GM19043 (cell line): ENCODE measurements around the gene NUDCD3.
"Not testable (repeated sequence)": the region's sequence is repeated elsewhere in the genome, so short reads cannot be mapped to it uniquely, and the experiment has no call there.

Experiments used
- ATAC-seq: cut with Tn5 transposase; IDR thresholded peaks from one replicate; pipeline ENCODE4 v1.9.1; 2021; ENCODE audit warnings: low read depth; ENCODE audit not compliant: unreplicated experiment

NUDCD3 gene

DNA sequence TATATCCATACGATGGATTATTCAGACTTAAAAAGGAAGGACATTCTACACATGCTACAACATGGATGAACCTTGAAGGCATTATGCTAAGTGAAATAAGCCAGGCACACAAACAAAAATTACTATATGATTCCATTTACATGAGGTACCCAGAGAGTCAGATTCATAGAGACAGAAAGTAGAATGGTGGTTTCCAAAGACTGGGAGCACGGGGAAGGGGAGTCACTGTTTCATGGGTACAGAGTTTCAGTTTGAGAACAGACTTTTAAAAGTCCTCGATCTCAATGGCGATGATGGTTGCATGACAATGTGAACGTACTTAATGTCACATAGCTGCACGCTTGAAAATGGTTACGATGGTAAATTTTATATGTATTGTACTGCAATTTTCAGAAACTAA is 39.3 kb downstream of the NUDCD3 start:
- no peak for ATAC-seq

- ATAC-seq: no peak
Observed at GRCh38 chr7:44449584-44449928, 40.9 kb downstream of the NUDCD3 start.

- no peak for ATAC-seq
Observed at GRCh38 chr7:44448922-44449583, 41.4 kb downstream of the NUDCD3 start.

DNA sequence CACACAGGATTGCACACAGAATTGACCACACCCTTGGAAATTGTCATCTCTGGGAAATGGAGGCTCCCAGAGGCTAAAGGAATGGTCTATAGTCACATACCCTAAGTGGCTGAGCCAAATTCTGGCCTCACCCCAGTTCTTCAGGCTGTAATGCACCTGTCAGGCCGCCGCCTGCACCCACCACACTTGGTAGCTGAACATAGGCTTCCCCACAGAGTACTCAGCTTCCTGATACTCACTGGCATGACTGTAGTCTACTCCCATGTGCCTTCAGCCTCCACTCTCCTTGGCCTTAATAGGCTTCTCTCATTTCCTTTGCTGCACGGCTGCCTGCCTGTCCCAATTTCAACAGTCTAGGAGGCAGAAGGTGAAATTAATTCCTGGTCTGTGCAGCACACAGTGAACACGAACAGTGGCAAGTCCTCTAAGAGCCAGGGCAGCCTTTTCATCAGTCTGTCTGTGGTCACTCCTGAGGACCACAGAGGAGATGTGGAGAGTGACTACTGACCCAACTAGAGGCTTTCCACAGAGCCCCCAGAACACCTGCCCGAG is 42.5 kb downstream of the NUDCD3 start:
- no peak for ATAC-seq

- ATAC-seq: no peak
Observed at GRCh38 chr7:44445986-44446671, 44.3 kb downstream of the NUDCD3 start.

DNA sequence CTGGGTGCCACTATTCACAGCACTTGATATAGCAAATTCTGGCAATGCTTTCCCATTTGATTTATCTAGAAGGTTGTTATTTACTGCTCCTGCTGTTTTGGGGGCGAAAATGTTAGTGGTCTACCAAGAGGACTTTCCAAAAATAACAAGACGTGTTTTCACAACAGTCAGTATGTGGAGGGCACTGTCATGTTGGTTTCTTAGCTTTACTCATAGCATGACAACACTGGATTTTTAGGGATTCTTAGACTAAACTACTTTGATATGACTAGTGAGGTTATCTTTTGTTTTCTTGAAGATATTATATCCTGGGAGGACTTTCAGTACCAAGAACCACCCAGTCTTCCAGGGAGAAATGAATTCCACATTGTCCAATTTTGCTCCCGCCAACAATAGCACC is 49.4 kb downstream of the NUDCD3 start:
- no peak for ATAC-seq

DNA sequence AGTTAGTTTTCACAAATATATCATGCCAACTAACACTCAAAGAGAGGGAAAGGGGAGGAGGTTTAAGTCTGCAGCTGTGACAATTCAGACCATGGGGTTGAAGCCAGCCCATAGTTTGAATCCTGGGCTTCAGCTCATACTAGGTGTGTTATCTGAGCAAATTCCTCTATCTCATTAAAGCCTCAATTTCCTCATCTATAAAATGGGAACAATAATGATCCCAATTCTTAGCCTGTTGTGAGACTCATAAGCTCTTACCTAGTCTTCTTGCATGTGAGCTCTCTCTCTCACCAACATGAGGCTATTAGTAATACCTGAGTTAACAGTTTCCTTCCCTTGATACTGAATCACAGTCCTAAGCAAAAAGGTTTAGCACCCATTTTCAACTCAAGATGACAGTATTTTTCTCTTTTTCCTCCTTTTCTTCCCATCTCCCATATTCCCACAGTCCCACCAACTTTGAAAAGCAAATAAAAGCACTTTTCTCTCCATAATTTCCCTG is 49.8 kb downstream of the NUDCD3 start:
- ATAC-seq: no peak

DNA sequence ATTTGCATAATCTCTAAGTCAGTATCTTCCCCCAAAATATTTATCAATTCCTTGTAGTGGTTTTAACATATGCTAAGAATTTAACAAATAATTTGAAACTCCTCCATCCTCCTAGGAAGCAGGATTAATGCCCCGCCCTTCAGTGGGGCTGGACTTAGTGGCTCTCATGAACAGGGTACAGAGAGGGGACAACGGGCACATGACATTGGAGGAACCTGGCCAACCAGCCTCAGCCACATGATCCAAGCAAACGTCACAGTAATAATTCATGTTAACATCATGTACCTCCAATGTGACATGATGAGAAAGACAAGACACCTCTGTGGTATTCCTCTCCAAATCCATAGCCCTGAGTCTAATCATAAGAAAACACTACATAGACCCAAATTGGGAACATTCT is 50.5 kb downstream of the NUDCD3 start:
- no peak for ATAC-seq

DNA sequence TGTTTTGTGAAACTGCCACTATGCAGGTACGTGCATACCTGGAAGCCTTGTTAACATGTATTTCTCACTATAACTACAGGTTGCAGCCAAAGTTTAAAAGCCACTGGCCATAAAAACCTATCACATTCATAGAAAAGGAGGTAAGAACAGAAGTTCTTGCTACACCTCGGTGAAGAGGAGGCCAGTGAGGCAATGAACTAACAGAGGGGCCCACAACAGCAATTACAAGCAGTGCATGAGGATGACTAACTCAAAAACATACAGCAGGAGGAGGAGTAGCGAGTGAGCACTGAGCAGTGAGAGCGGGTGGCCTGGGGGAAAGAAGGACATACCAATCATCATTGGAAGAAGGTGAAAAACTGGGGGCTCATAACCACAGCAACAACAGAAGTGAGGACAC is 51.6 kb downstream of the NUDCD3 start:
- no peak for ATAC-seq

- no peak for ATAC-seq
Observed at GRCh38 chr7:44434201-44434600, 56.3 kb downstream of the NUDCD3 start.

GRCh38 chr7:44433255-44434022 is 57.0 kb downstream of the NUDCD3 start:
- no peak for ATAC-seq

DNA sequence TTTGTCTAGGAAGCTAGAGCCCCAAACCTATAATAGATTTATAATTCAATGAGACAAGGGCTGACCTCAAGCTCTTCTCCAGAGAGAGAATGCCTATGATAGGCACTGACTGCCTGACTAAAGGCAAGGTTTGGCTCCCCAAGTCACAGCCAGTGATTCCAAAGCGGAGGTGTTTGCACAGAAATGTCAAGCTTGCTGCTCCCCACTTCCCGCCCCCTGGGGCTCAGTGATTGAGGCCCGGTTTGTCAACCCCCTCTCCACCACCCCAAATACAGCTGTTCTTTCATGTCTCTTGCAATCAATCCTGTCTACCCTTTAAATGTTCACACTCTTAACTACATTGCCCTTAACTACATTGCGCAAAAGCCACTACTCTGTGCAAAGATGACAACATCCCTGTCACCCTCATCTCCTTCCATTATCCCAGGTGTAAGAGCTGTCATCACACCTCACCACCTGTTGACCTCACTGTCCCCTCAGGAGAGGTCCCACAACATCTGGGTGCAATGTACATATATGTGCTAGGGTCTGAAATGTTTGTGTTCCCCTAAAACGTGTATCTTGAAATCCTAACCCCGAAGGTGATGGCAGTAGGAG is 58.0 kb downstream of the NUDCD3 start:
- no peak for ATAC-seq

DNA sequence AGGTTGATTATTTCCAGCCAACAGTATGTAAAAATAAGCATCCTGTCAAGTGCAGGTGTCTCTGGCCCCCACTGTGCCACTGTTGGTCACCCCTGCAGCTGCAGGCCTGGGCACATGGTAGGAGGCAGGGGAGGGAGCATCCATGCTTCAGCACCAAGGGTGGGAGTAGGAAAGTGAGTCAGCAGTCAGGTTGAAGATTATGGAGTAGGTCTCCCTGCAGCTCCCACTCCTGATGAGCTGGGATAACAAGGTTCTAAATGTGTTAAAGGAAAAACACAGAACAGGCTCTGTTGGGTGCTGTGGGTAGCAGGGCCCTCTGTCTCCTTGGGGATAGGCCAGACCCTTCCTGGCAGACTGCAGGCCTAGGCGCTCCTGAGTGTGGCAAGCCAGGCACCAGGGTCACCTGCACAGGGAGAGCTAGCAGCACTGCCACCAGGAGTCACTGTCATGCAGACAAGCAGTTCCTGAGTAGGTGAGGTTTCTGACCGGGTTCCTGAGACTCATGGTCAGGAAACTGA is 59.3 kb downstream of the NUDCD3 start:
- ATAC-seq: no peak

DNA sequence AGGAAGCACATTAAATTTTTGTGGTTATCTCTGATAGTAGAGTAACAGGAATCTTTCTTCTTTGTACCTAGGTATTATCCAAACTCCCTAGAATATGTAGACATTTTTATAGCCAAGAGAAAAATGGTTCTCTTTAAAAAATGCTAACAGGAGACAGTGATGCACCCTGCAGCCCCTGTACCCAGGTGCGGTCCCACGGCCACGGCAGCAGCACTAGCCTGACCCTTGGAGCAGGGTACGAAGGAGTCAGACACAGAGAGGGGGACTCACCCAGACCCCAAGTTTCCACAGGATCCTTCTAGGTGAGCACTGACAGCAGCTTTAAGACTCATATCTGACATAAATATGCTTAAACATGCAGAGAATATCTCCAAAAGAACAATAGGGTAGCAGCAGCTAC is 60.4 kb downstream of the NUDCD3 start:
- no peak for ATAC-seq

GRCh38 chr7:44424762-44425161 is 65.7 kb downstream of the NUDCD3 start:
- not testable (repeated sequence) for ATAC-seq

GRCh38 chr7:44416941-44417340 is 73.5 kb downstream of the NUDCD3 start:
- no peak for ATAC-seq

DNA sequence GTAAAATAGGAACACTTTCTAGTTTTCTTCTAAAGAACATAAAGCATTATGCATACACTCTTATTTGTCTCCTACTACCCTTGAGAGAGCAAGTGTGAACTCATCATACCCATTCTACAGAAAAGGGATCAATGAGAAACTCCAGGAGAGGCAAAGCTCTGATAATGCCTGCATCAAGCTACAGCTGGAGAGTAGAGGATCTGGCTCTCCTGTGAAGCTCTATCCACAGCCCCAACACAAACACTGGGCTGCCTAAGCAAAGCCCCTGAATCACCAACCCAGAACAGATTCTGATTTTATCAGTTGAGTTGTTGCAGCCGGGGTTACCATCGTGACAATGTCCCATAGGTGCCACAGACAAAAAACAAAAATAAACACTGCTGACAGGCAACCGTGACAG is 74.9 kb downstream of the NUDCD3 start:
- ATAC-seq: no peak

- ATAC-seq: no peak
Observed at GRCh38 chr7:44415047-44415446, 75.4 kb downstream of the NUDCD3 start.

- ATAC-seq: no peak
Observed at GRCh38 chr7:44411306-44411705, 79.2 kb downstream of the NUDCD3 start.

DNA sequence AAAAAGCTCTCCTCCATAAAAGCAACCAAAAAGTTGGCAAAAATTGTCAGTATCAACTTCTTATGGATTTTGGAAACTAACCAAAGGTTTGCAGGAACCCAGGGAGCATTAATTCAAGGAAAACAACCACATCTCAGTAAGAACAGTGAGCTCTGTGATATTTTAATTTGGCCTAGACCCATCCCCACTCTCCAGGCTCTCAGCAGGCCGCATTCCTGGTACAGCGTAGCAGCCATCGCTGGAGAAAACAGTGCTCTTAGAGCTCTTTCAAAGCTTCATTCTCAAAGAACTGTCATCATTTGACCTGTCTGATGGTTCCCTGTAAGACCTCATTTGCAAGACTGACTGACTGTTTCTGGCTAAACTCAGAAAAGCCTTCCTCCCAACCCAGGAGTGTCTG is 81.9 kb downstream of the NUDCD3 start:
- no peak for ATAC-seq

GRCh38 chr7:44403775-44404174 is 86.7 kb downstream of the NUDCD3 start:
- no peak for ATAC-seq
